ENCODE data around the gene ASF1A.

- TF ChIP-seq CTCF (IDR thresholded peaks at IDR 0.05) (no peak), POLR2A (IDR thresholded peaks at IDR 0.05) (no peak)
These were observed 23.8 kb downstream of the ASF1A start for GRCh38 chr6:118917546-118918328.

Data from body of pancreas (tissue), 4 donors.